GM18505 (cell line): ENCODE data around the gene PSRC1.

ENCODE experiments used
- ATAC-seq: cut with Tn5 transposase; IDR thresholded peaks from one replicate; pipeline ENCODE4 v1.9.1; 2021; ENCODE audit not compliant: unreplicated experiment
- POLR2A ChIP-seq: IDR thresholded peaks from 4 replicates; pipeline ENCODE4 v1.6.1; 2011; ENCODE audit warnings: borderline replicate concordance; ENCODE audit not compliant: insufficient read depth, insufficient read length; ENCODE audit errors: extremely low read depth

PSRC1 gene

GRCh38 chr1:109247401-109248365 lies 35.3 kb downstream of the PSRC1 start:
- no peak for ATAC-seq
- no peak for TF ChIP-seq POLR2A

GRCh38 chr1:109246141-109246551 lies 36.8 kb downstream of the PSRC1 start:
- no peak for ATAC-seq
- TF ChIP-seq POLR2A = no peak

- ATAC-seq = no peak
- no peak for TF ChIP-seq POLR2A
Measured at GRCh38 chr1:109243860-109244552, 38.9 kb downstream of the PSRC1 start.

GRCh38 chr1:109243221-109243620 lies 39.7 kb downstream of the PSRC1 start:
- ATAC-seq = no peak
- TF ChIP-seq POLR2A = no peak

GRCh38 chr1:109242387-109242786 lies 40.6 kb downstream of the PSRC1 start:
- TF ChIP-seq POLR2A = no peak
- ATAC-seq = no peak

GRCh38 chr1:109241841-109242345 lies 41.1 kb downstream of the PSRC1 start:
- ATAC-seq = no peak
- TF ChIP-seq POLR2A = no peak

- TF ChIP-seq POLR2A = no peak
- no peak for ATAC-seq
Measured at GRCh38 chr1:109241344-109241743, 41.6 kb downstream of the PSRC1 start.

- no peak for ATAC-seq
- TF ChIP-seq POLR2A = peak; percentile 26
Measured at GRCh38 chr1:109240158-109241152, 42.5 kb downstream of the PSRC1 start.

GRCh38 chr1:109239409-109240068 lies 43.4 kb downstream of the PSRC1 start:
- TF ChIP-seq POLR2A = no peak

GRCh38 chr1:109239047-109239408 lies 43.9 kb downstream of the PSRC1 start:
- no peak for TF ChIP-seq POLR2A
- no peak for ATAC-seq

More at GRCh38 chr1:109239409-109240068, 43.4 kb downstream of the PSRC1 start:
- no peak for ATAC-seq

- no peak for ATAC-seq
- no peak for TF ChIP-seq POLR2A
Measured at GRCh38 chr1:109238382-109238781, 44.6 kb downstream of the PSRC1 start.

- ATAC-seq = no peak
- TF ChIP-seq POLR2A = no peak
Measured at GRCh38 chr1:109237512-109237911, 45.4 kb downstream of the PSRC1 start.
